Astrocyte of the hippocampus (primary cell): Measurements from ENCODE around the gene CLDN19.

Source experiments
- DNase-seq: peaks from one replicate; pipeline ENCODE4 v3.0.0; 2011; ENCODE audit warnings: low read depth, low spot score

The CLDN19 gene

DNA sequence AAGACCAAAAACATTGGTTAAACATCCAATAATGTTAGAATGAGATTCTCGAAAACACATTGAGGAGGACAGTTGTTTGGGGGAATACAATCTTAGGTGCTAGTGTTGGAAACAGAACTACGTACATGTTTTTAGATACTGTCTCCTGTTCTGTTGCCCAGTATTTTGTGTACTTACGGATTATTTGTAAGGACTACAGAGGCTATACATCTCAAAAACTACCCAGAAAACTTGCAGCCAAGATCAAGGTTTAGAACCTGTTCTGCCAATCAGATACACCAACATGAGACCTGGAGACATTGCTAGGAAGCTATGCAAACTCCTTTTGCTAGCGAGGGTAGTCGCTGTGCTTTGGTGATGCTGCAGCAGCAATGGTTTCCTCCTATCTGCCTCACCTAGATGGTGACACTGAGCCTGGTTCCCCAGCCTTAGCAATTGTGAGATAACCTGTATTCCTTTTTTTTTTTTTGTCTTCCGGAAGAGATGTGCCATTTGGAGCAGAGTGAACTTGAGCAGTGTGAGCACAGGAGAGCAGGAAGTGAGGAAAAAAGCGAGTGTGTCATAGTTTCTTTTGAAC, 36.1 kb downstream of the CLDN19 start:
- DNase-seq: no peak

DNA sequence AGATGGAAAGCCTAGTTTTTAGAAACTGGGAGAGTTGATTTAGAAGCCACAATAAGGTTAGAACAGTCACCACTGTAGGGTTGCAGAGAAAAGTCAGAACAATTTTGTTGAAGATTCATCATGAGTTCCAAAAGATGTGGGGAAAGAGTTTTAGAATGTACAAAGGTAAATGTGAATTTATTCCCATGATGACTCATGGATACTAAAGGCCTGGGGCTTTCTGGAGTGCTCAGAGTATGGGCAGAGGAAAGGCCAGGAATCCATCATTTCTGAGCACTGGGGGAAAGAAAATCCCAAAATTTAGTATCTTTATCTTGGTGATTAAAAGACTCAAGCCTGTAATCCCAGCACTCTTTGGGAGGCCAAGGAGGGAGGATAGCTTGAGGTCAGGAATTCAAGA, 40.0 kb downstream of the CLDN19 start:
- no peak for DNase-seq

DNA sequence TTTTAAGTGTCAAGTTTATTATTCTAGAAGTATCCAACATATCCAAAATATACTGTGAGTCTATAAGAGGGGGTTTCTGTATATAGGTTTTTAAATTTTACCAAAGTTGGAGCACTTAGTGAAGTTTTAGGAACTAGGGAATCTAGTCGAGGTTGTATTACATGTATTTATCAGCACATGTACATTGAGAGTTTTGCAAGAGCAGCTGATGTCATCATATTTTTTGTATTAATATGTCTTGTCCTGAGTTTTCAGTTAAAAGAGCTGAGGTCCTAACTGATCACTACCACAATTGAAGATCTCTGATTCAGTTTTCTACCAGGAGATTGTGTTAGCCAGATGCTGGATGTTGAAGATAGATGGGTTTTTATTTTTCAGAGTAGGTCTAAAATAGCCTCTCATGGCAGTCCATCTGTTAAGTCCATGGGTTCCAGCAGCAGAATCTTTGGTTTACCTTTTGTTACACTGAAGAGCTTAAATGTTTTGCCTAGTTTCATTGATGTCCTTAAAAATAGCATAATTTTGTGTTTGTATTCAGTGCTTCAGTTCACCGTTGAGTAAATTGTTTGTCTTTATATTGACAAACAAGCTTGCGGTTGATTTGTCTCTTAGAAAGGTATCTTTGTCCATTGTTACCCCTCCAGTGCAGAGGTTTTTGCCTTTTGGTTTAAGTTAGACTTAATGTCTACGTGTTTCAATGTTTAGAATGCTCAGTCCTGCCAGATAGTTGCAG, 41.8 kb downstream of the CLDN19 start:
- DNase-seq: no peak

DNA sequence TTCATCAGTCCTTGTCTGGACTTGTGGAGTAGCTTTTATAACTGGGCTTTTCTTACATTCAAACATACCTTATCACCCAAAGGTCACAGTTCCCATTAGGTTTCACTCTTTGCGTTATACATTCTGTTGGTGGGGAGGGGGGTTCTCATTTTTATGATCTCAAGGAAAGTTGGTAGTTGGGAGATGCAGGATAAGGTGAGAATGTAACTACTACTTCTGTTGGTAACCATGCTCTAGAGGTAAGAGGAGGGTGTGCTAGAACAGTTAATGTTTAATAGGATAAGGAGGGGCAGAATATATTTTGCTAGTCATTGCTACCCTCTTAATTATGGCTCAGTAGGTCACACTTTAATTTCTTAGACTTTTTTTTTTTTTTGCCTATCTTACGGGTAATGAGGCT, 47.1 kb downstream of the CLDN19 start:
- DNase-seq: no peak

GRCh38 chr1:42692461-42692860, 47.6 kb downstream of the CLDN19 start:
- DNase-seq: no peak

- no peak for DNase-seq
Observed at GRCh38 chr1:42691157-42691498, 48.9 kb downstream of the CLDN19 start.

DNA sequence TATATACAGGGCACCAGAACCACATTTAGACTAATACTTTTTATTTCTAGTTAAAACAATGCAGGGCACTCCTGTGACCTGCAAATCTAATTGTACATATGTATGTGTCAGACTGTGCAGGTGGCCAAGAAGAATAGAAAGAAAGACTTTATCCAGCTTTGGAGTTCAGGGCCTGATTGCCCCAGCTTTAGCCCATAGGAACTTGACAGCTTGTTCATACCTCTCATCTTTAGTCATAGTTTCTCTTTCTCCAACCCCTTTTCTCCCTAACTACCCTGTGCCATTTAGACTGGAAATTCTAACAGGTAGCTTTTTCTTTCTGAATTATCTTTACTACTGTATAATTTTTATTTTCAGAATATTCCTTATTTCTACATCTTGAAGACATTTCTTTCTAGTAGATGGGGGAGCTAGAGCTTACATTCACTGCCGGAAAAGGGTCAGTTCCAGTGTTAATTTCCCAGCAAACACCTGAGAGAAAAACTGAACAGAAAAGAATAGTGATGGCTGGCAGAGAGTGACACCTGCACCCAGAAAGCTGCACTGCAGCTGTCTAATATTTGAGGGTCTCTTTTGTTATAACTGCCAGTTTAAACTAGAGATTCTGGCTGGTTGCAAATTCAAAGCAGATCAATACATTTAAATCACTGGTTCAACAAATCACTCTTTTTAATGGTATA, 49.4 kb downstream of the CLDN19 start:
- peak; percentile 18 for DNase-seq

- no peak for DNase-seq
Observed at GRCh38 chr1:42689912-42690311, 50.1 kb downstream of the CLDN19 start.

DNA sequence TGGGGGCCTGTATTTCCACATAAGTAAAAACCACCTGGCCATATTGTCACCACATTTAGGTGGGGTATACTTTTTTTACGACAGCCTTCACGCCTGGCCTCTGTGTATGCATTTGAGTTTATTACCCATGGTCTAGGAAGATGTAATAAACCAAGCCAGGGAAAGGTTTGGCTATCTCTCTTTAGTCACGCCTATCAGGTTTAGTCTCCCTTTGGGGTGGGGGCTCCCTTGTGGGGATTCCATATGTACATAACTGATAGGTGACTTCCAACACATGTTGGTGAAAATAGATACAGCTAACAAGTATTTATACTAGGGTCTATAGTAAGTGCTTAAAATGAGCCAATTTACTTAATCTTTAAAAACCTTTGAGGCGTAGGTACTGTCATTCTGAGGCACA, 53.6 kb downstream of the CLDN19 start:
- no peak for DNase-seq

DNA sequence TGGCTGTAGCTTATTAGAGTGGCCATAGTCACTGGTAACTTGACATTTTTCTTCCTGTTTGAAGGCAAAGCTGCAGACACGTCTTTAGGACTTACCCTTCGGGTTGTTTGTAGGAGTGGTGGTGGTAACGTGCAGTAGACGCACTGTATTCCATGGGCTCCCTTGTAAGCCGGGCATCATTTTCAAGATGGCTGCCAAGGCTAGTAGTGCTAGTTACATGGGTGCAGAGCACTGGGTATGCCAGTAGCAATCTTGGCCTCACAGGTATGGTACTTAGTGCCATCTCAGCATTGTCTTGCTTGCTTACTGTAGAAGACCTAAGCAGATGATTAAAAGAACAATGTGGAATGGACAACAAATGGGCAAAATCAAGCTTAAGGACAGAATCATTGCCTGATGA, 55.9 kb downstream of the CLDN19 start:
- DNase-seq: peak; percentile 37
